NCI-H510A (cell line): ENCODE results near the gene JMJD4.
A peak's percentile ranks its signal among the peaks of the same experiment; 100 is the strongest.
"Not testable (repeated sequence)": the region's sequence is repeated elsewhere in the genome, so short reads cannot be mapped to it uniquely, and the experiment has no call there.

Experiments
- DNase-seq: peaks from one replicate; lab custom pipeline; 2025; lab: John Stamatoyannopoulos, UW

JMJD4 gene

DNA sequence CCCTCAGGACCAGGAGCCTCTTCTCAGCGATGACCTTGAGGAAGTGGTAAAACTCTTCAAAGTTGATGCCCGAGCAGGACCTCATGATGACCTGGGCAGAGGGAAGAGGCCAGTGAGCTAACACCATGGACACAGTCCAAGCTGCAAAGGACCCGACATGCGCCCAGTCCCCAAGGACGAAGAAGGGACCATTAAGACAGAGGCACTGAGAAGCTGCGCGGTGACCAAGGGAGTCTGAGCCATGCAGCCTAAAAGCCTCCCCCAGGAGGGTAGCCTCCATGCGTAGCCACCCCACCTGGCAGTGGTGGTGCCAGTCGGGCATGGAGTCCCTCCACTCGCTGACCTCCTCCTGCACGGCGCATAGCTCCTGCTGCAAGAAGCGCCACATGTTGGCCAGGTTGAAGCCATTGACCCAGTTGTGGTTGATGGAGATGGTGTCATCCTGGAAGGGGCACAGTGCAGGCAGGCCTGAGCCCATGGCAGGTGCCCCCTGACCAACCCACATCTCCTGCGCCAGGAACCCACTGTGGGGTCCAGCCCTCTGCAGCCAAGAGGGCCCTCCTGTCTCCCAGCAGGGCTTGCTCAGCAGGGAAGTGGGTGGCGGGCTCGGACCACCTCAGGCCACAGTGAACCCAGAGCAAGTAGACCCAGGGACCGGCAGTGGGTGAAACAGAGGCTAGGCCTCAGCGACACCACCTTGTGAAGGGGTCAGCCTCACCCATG, 2.4 kb downstream of the JMJD4 start:
- DNase-seq: no peak

DNA sequence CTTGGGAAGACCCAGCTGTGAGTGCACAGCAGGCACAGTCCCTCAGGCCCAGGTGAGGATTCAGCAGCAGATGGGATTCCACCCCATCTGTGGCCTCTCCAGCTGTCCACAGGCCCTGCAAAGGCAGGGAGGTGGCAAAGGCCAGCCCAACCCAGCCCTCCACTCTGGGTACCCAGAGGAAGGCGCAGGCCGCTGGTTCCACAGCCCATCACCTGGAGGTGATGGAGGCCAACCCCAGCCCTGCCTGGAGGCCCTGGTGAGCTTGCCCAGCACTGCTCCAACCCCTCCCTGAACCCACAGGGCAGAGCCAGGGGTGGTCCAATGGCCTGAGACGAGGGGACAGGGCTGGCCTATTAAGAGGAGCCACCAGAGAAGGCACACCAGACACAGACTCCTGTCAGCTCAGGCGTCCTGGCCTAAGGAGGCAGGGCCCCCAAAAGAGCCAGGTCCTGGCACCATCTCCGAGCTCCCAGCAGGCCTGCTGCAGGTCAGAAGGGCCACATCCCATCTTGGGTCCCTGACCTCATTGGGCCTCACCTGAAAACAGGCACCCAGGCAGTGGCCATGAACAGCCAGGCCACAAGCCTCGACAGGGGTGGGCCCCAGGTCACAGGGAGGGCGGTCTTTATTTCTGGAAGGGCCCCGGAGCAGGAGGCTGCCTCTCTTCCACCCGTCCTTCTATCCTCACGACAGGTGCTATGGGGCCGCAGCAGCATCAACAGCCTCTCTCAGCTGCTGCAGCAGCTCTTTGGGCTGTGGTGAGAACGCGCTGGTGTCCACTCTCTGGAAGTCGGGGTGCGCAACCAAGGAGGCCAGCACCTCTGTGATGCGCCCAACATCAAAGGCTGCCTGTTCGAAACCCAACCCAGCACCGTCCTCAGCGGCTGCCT, 3.2 kb downstream of the JMJD4 start:
- no peak for DNase-seq

DNA sequence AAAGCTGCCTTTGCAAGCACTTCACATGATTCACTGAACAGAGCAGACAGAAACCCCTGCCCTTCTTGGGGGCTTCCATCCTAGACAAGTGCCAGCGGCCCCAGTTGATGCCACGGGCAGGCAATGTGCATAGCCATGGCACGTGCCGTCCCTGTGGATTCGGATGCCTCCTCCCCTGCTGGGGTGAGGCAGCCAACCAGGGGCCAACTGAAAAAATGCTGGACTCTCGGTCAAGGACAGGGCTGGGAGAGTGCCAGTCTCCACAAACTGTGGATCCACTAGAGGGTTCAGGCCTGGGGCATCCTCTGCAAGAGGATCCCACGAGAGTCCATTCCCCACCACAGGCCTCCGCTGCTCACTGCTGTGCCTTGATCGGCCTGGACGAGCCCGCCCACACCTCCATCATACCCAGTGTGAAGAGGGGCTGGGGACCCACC, 3.8 kb downstream of the JMJD4 start:
- DNase-seq: no peak

DNA sequence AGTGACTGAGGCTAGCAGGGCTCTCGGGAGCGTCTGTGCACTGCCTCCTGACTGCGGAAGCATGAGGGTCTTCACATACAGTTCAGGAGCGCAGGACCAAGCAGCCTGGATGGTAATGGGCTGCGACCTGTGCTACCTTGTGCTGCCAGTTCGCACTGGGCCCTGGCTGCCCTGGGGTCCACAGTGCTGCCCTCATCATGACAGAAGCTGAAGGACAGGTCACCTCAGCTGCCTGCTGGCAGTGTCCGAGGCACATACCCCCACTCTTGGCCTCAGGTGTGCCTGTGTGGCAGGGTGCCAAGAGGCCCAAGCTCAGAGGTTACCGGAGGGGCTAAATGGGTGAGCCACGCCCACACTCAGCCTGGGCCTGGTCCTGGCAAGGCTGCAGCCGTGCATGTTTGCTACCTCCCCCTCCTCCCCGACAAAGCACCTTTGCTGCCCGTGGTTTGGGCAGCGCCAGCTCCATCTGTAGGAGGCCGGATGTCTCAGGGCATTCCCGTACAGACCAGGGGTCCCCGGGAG, 4.4 kb downstream of the JMJD4 start:
- no peak for DNase-seq

DNA sequence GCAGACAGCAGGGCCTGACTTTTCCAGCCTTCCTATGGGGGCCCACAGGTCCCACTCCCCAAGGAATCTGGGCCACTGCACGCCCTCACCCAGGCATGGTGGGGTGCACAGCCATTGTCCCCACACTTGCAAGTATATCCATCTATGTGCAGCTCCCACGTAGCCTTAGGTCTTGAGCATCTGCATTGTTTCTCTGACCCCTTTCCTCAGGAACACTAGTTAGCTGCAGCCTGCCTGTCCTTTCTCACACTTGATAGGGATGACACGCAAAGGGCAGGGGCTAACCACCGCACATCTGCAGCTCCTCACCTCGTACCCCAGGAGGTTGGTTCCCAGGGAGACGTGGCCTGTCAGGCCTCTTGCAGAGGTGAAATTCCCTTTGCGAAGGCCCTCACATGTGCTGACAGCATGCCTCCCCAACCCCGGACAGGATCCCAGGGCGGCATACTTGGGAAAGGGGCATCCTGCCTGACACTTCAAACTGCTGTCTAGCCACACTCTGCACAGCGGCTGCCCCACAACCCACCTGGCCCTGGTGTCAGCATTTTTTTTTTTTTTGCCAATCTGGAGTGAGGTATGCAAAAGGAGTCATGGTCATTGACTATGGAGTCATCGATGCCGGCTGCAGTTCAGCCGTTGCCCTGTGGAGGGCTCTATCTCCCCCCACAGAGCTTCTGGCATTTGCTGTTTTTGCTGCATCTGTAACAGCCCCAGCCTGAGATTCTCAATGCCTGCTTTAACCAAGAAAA, 5.0 kb downstream of the JMJD4 start:
- DNase-seq: peak; percentile 28

DNA sequence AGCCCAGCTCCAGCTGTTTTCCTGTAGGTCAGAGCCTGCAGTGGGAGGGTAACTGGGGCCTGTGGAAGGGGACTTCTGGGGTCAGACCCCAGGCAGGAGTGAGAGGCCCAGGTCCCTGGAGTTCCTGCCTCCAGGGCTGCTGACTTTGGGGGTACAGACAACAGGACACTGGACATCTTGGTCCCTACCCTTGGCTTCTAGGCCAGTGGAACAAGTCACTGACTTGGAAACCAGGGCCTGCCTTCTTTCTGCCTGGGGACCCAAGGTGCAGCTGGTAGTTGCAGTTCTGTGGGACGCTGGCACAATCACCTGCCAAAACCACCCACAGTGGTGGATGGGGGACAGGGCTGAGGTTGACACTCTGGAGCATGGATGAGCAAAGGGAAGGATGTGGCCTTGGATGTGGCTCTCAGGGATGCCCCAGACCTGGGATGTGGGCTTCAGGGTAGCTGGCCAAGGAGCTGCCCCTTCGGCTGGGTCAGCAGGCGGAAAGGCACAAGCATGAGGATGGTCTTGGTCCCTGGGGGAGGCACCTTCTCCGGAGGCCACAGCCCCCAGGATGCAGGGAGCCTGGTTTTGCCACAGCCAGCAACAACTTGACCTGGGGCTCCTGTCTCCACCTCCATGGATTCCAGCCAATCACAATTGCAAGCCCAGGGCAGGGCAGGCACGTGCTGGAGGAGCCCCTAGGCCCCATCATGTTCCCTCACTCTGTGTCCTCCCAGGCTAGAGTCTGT, 5.8 kb downstream of the JMJD4 start:
- no peak for DNase-seq

DNA sequence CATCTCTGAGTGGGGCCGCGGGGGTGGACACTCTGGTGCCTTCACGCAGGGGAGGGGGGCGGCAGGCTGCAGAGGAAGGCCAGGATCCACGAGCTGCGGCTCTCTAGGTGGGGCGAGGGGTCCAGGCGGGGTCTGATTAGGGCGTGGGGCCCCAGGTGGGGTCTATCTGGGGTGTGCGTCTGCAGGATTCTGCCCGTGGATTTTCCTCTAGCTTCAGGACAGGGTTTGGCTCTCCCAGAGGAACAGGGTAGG, 6.3 kb downstream of the JMJD4 start:
- no peak for DNase-seq

DNA sequence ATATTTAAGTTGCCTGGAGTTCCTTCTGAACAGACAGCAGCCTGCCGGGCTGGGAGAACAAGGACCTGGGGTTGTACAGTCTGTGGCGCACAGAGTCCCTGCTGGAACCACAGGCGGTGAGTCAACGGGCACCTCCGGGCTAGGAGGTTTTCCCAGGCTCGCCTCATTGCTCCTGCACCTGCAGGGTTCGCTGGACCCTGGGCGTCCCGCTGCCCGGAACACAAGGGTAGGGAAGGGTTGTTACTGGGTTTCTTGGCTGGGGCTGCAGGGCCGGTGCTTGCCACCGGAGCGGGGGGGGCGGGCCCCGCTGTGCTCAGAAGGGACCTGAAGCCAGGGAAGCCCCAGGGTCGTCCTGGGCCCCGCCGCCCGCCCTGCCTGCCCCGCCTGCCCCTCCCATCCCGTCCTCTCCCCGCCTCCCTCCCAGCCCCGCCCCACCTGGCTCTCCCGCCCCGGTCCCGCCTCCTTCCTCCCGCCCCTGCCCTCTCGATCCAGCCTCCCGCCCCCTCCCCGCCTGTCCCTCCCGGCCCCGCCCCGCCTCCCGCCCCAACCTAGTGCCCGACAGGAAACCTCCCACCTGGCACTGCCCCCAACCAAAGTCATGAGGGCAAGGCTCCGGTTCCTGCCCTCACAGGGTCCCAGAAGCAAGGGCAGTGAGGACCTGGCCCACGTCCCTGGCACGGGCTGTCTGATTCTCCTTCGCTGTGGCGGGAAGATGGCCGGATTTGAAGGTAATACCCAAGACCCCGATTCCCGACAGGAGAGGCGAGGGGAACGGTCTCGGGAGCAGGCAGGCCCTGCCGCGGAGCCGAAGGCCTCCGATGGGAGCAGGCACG, 6.8 kb downstream of the JMJD4 start:
- DNase-seq: peak; percentile 78

DNA sequence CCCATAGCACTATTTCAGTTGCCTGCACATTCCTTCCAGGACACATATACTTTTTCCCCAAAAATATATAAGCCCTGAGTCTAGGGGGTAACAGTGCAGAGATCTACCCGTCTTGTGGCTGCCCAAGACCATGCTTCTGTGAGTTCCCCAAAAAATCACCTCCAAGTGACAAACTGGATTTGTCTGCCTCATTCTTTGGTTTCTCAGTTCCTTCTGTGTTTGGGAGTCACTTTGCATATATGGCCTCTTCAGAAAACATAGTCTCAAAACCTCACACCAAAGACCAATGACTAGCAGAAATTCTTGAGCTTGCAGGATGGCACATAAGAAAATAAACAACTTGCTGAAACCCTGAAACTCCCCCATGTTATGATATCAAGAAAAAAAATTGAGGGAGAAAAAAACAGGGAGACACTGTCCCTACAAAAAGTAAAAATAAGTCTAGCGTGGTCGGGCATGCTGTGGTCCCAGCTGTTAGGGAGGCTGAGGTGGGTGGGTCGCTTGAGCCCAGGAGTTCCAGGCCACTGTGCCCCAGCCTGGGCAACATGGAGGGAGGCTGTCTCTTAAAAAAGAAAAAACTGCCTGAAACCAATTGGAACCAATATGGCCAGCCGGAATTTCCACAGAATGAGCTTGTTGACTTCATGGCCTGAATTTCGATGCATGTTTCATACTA, 8.0 kb downstream of the JMJD4 start:
- no peak for DNase-seq

DNA sequence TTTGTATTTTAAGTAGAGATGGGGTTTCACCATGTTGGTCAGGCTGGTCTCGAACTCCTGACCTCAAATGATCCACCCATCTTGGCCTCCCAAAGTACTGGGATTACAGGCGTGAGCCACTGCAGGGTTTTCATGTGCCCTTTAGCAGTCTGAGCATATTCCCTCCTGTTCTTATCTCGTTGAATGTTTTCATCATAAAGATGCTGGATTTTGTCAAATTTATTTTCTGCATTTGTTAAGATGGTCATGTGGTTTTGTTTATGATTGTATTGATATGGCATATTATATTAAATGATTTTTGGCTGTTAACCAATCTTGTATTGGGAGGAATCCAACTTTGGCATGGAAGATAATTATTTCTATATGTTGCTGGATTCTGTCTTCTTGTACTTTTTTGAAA, 8.8 kb downstream of the JMJD4 start:
- no peak for DNase-seq

DNA sequence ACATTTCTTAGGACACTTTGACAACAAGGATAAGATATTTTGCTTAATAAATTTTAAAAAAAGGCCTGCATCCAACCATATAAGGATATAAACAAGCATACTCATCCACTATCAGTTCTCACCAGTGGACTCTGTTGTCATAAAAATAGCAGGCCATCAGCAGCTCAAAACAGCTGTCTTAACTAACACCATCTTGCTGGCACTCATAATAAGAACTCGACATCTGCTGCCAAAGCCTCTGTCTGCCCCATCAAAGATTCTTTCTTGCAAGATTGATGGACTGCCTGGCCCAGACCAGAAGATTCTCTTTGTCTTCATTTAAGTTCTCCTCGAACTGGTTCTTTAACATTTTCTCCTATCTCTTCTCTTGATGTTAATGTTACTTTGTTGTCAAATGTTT, 10.1 kb downstream of the JMJD4 start:
- no peak for DNase-seq

DNA sequence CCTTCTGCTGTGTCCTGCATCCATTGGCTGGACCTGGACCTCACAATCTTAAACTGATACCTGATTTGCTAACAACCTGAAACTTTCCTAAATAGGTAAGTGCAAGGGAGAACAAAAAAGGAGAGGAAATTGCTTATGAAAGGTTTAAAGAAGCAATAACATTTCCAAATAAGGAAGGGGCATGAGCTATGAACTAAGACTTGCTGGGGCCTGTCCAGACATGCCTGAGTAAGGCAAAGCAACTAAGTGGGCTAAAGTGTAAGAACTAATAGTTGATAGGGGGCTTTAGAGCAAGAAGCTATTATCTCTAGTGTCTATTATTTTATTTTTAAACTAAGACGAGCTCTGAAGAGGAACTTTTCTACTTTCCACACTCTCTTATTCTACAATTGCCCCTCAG, 11.6 kb downstream of the JMJD4 start:
- DNase-seq: no peak

DNA sequence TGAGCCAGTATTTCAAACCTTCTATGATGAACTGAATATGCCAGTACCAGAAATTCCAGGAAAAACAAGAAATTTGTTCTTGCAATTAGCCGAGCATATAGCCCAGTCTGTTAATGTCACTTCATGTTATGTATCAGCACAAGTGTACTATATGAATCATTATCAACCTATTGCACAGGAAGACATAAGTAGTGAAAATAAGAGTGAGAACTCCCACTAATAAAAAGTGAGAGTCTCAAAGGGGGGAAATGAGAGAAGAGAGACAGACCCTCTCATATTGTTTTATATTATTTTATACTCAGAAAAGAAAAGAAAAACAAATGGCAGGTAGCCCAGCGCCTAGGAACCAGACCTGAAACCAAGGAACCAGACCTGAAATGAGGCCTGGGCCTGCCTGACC, 16.2 kb downstream of the JMJD4 start:
- no peak for DNase-seq

DNA sequence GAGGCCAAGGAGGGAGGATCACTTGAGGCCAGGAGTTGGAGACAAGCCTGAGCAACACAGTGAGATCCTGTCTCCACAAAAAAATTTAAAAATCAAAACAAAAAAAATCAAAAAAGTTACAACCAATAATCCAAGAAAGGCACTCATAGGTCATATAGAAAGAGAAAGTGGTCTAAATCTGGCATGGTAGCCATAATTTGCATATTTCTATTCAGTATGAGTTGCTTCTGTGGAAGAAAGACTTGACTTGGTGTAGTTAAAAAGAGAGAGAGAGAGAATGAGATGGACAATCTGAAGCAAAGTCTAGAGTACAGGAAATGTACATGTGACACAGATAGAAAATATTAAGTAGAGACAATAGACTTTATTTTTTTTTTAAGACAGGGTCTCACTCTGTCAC, 22.5 kb downstream of the JMJD4 start:
- no peak for DNase-seq

DNA sequence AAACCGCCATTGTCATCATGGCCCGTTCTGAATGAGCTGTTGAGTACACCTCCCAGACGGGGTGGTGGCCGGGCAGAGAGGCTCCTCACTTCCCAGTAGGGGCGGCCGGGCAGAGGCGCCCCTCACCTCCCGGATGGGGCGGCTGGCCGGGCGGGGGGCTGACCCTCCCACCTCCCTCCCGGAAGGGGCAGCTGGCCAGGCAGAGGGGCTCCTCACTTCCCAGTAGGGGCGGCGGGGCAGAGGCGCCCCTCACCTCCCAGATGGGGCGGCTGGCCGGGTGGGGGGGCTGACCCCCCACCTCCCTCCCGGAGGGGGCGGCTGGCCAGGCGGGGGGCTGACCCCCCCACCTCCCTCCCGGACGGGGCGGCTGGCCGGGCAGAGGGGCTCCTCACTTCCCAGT, 24.6 kb downstream of the JMJD4 start:
- not testable (repeated sequence) for DNase-seq

DNA sequence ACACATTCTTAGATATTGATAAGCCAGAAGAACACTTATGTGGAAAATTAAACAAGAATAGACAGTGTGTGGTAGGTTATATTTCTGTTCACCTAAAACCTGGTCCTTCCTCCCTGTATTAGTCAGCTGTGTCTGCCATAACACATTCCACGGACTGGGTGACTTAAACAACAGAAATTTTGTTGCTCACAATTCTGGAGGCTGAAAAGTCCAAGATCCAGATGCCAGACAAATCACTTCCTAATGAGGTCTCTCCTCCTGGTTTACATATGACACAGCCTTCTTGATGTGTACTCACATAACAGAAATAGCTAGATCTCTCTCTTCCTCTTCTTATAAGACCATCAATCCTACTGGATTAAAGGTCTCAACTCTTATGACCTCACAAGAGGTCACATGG, 25.7 kb downstream of the JMJD4 start:
- DNase-seq: no peak

DNA sequence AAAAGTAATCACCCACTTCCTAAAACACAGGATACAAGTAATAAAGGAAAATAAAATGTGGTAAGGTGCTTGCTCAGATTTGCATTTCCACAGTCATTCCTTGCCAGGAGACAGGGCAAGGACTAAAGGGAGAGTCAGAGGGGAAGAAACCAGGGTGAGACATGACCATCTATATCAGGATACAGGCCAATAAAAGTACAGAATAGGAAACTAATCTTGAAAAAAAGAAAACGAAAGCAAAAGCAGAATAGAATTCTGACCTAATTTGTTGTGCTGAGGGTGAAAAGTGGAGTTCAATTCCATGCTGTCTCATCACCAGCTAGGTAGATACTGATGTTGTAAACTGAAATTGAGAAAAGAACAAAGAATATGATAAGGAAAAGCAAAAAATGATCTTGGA, 27.3 kb downstream of the JMJD4 start:
- no peak for DNase-seq

DNA sequence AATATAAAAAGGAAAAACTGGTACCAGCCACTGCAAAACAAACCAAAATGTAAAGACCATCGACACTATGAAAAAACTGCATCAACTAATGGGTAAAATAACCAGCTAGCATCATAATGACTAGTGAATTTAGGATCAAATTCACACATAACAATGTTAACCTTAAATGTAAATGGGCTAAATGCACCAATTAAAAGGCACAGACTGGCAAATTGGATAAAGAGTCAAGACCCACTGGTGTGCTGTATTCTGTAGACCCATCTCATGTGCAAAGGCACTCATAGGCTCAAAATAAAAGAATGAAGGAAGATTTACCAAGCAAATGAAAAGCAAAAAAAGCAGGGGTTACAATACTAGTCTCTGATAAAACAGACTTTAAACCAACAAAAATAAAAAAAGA, 33.5 kb downstream of the JMJD4 start:
- not testable (repeated sequence) for DNase-seq

DNA sequence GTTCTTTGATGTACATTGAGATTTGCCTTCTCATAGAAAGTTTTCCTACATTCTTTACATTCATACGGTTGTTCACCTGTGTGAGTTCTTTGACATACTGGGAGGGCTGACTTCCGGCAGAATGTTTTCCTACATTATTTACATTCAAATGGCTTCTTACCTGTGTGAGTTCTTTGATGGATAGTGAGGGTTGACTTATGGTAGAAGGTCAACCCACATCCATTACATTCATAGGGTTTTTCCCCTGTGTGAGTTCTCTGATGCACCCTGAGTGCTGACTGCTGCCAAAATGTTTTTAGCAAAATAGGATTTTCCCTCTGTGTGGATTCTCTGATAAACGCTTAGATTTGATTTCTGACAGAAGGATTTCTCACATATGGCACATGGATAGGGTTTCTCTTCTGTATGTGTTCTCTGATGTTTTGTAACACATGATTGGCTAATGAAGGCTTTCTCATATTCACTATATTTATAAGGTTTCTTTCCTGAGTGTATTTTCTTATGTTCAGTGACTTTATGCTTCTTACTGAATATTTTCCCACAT, 37.7 kb downstream of the JMJD4 start:
- DNase-seq: no peak

DNA sequence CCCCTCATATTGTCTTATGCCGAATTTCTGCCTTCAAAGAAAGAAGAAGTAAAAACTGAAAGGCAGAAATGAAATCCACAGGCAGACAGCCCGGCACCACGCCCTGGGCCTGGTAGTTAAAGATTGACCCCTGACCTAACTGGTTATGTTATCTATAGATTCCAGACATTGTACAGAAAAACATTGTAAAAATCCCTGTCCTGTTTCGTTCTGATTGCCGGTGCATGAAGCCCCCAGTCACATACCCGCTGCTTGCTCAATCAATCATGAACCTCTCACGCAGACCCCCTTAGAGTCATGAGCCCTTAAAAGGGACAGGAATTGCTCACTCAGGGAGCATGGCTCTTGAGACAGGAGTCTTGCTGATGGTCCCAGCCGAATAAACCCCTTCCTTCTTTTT, 49.3 kb downstream of the JMJD4 start:
- DNase-seq: no peak
